ENCODE results near the gene ASCC3.

Gene ASCC3

GRCh38 chr6:100818066-100818465, 63.1 kb downstream of the ASCC3 start:
- Histone ChIP-seq H3K9ac (ENCODE audit: low read depth, low read length) (no peak overlapping the region), H3K79me2 (ENCODE audit: insufficient read depth, low read length) (peaks cover 77% of the 10 kb centered on the region), H3K36me3 (ENCODE audit: insufficient read depth, low read length) (no peaks in the 10 kb centered on the region), H3K4me2 (ENCODE audit: insufficient read depth, low read length) (no peak overlapping the region), H2AFZ (ENCODE audit: low read depth, low read length) (no peak overlapping the region), H3K27ac (ENCODE audit: low read length) (no peak overlapping the region), H3K27me3 (ENCODE audit: insufficient read depth, low read length, poor library complexity) (no peaks in the 10 kb centered on the region), H3K4me3 (ENCODE audit: low read depth in 1 of 2, low read length in 2 of 2) (no peak overlapping the region), H3K9me3 (ENCODE audit: insufficient read depth, low read length, severe bottlenecking) (no peaks in the 10 kb centered on the region), H4K20me1 (ENCODE audit: insufficient read depth, low read length) (no peaks in the 10 kb centered on the region), H3K4me1 (ENCODE audit: insufficient read depth, low read length) (no peaks in the 10 kb centered on the region)
- TF ChIP-seq EZH2 (IDR thresholded peaks at IDR 0.05; ENCODE audit: borderline replicate concordance, low read depth, low read length, severe bottlenecking) (no peak), CTCF (IDR thresholded peaks at IDR 0.05; ENCODE audit: borderline replicate concordance, extremely low read depth, low read length, poor library complexity, severe bottlenecking) (no peak)
- DNase-seq: no peak
- no peak for ATAC-seq (ENCODE audit: insufficient read depth, low read depth)

- Histone ChIP-seq H4K20me1 (ENCODE audit: insufficient read depth, low read length) (peaks cover 2% of the 10 kb centered on the region; the same call in 1 of the 2 replicates), H3K9ac (ENCODE audit: low read depth, low read length) (no peak overlapping the region), H3K36me3 (ENCODE audit: insufficient read depth, low read length) (peaks cover 11% of the 10 kb centered on the region), H3K79me2 (ENCODE audit: insufficient read depth, low read length) (peaks cover 51% of the 10 kb centered on the region), H3K27ac (ENCODE audit: low read length) (no peak overlapping the region), H3K9me3 (ENCODE audit: insufficient read depth, low read length, severe bottlenecking) (no peaks in the 10 kb centered on the region), H3K4me2 (ENCODE audit: insufficient read depth, low read length) (no peak overlapping the region), H3K4me1 (ENCODE audit: insufficient read depth, low read length) (no peaks in the 10 kb centered on the region), H3K27me3 (ENCODE audit: insufficient read depth, low read length, poor library complexity) (no peaks in the 10 kb centered on the region), H2AFZ (ENCODE audit: low read depth, low read length) (no peak overlapping the region), H3K4me3 (ENCODE audit: low read depth in 1 of 2, low read length in 2 of 2) (no peak overlapping the region)
- TF ChIP-seq EZH2 (IDR thresholded peaks at IDR 0.05; ENCODE audit: borderline replicate concordance, low read depth, low read length, severe bottlenecking): no peak
- no peak for TF ChIP-seq CTCF (IDR thresholded peaks at IDR 0.05; ENCODE audit: borderline replicate concordance, extremely low read depth, low read length, poor library complexity, severe bottlenecking)
- no peak for DNase-seq
- no peak for ATAC-seq (ENCODE audit: insufficient read depth, low read depth)
Observed at GRCh38 chr6:100810015-100810414, 71.1 kb downstream of the ASCC3 start.

GRCh38 chr6:100809346-100809745, 71.8 kb downstream of the ASCC3 start:
- no peak overlapping the region for H3K4me2 ChIP-seq (ENCODE audit: insufficient read depth, low read length)
- H3K27ac ChIP-seq (ENCODE audit: low read length): no peak overlapping the region
- H3K4me3 ChIP-seq (ENCODE audit: low read depth in 1 of 2, low read length in 2 of 2): no peak overlapping the region
- DNase-seq (no peak), ATAC-seq (ENCODE audit: insufficient read depth, low read depth) (no peak)
- H3K9me3 ChIP-seq (ENCODE audit: insufficient read depth, low read length, severe bottlenecking): no peaks in the 10 kb centered on the region
- peaks cover 2% of the 10 kb centered on the region; the same call in 1 of the 2 replicates for H4K20me1 ChIP-seq (ENCODE audit: insufficient read depth, low read length)
- peaks cover 56% of the 10 kb centered on the region for H3K79me2 ChIP-seq (ENCODE audit: insufficient read depth, low read length)
- no peak overlapping the region for H2AFZ ChIP-seq (ENCODE audit: low read depth, low read length)
- peaks cover 17% of the 10 kb centered on the region for H3K36me3 ChIP-seq (ENCODE audit: insufficient read depth, low read length)
- no peak for TF ChIP-seq CTCF (IDR thresholded peaks at IDR 0.05; ENCODE audit: borderline replicate concordance, extremely low read depth, low read length, poor library complexity, severe bottlenecking)
- TF ChIP-seq EZH2 (IDR thresholded peaks at IDR 0.05; ENCODE audit: borderline replicate concordance, low read depth, low read length, severe bottlenecking): no peak
- no peaks in the 10 kb centered on the region for H3K27me3 ChIP-seq (ENCODE audit: insufficient read depth, low read length, poor library complexity)
- no peak overlapping the region for H3K9ac ChIP-seq (ENCODE audit: low read depth, low read length)
- H3K4me1 ChIP-seq (ENCODE audit: insufficient read depth, low read length): no peaks in the 10 kb centered on the region
